Measurements from ENCODE around the gene KRT2.

Gene KRT2

DNA sequence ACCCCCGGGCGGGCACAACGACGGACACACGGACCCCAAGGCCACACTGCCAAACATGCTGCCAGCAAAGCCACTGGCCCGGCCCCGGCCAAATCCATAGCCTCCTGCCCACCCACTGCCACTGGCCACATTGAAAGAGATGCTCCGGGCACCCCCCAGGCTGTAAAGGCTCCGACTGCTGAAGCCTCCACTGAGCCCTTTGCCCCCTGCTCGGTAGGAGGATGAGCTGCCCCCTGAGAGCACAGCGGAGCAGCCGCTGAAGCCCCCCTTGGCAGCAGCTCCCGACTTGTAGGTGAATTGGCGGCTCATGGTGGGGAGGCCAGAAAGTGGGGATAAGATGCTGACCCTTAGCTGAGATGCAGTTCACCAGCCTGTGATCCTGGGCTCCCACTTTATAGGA is 33.8 kb downstream of the KRT2 start, which contains the start of gene KRT73:
TSS of gene KRT73 (minus strand) at position 344 of the 400 bp plus-strand sequence. CDS start at position 309, 35 bp downstream.
- TF ChIP-seq, protein P1, sequence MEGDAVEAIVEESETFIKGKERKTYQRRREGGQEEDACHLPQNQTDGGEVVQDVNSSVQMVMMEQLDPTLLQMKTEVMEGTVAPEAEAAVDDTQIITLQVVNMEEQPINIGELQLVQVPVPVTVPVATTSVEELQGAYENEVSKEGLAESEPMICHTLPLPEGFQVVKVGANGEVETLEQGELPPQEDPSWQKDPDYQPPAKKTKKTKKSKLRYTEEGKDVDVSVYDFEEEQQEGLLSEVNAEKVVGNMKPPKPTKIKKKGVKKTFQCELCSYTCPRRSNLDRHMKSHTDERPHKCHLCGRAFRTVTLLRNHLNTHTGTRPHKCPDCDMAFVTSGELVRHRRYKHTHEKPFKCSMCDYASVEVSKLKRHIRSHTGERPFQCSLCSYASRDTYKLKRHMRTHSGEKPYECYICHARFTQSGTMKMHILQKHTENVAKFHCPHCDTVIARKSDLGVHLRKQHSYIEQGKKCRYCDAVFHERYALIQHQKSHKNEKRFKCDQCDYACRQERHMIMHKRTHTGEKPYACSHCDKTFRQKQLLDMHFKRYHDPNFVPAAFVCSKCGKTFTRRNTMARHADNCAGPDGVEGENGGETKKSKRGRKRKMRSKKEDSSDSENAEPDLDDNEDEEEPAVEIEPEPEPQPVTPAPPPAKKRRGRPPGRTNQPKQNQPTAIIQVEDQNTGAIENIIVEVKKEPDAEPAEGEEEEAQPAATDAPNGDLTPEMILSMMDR (conservative IDR thresholded peaks at IDR 0.05; ENCODE audit: low read depth, low read length): no peak
- Histone ChIP-seq H3K4me3 (IDR thresholded peaks at IDR 0.05; ENCODE audit: insufficient read depth, low read depth, low read length) (no peak within 1 kb of the TSS), H4K20me1 (ENCODE audit: insufficient read depth) (no peaks in the 10 kb centered on the region), H3K4me2 (no peak within 1 kb of the TSS), H3K4me1 (ENCODE audit: low read depth, poor library complexity, severe bottlenecking) (no peaks in the 10 kb centered on the region), H3K79me2 (ENCODE audit: insufficient read depth, low read depth) (no peaks in the 10 kb centered on the region), H3K9ac (no peak within 1 kb of the TSS), H3K27me3 (ENCODE audit: insufficient read depth, low read depth) (peaks cover 50% of the 10 kb centered on the region), H2AFZ (ENCODE audit: low read depth) (no peak within 1 kb of the TSS), H3K36me3 (ENCODE audit: insufficient read depth) (no peaks in the 10 kb centered on the region), H3K27ac (no peak within 1 kb of the TSS)

DNA sequence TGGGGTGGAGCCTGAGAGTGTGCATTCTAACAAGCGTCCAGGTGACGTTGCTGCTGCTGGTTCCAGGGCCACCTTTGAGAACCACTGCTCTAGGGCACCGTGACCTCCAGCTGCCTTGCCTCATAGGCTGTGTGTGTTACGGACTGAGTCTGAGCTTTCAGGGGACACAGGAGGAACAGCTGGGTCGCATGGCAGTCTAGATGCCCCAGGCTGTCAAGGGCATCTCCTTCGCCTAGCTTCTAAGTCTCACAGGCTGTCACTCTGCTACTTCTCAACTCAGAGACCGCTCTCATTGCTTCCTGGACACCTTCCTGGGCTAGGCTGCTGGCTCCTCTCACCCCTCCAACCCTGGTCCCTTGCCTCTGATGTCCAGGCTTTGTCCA is 34.6 kb downstream of the KRT2 start:
- TF ChIP-seq, protein P1 (conservative IDR thresholded peaks at IDR 0.05; ENCODE audit: low read depth, low read length): no peak
- Histone ChIP-seq H3K36me3 (ENCODE audit: insufficient read depth) (no peaks in the 10 kb centered on the region), H3K27me3 (ENCODE audit: insufficient read depth, low read depth) (peaks cover 58% of the 10 kb centered on the region), H3K4me2 (no peak overlapping the region), H3K4me3 (IDR thresholded peaks at IDR 0.05; ENCODE audit: insufficient read depth, low read depth, low read length) (no peak overlapping the region), H4K20me1 (ENCODE audit: insufficient read depth) (no peaks in the 10 kb centered on the region), H2AFZ (ENCODE audit: low read depth) (no peak overlapping the region), H3K9ac (no peak overlapping the region), H3K79me2 (ENCODE audit: insufficient read depth, low read depth) (no peaks in the 10 kb centered on the region), H3K27ac (no peak overlapping the region), H3K4me1 (ENCODE audit: low read depth, poor library complexity, severe bottlenecking) (no peaks in the 10 kb centered on the region)

DNA sequence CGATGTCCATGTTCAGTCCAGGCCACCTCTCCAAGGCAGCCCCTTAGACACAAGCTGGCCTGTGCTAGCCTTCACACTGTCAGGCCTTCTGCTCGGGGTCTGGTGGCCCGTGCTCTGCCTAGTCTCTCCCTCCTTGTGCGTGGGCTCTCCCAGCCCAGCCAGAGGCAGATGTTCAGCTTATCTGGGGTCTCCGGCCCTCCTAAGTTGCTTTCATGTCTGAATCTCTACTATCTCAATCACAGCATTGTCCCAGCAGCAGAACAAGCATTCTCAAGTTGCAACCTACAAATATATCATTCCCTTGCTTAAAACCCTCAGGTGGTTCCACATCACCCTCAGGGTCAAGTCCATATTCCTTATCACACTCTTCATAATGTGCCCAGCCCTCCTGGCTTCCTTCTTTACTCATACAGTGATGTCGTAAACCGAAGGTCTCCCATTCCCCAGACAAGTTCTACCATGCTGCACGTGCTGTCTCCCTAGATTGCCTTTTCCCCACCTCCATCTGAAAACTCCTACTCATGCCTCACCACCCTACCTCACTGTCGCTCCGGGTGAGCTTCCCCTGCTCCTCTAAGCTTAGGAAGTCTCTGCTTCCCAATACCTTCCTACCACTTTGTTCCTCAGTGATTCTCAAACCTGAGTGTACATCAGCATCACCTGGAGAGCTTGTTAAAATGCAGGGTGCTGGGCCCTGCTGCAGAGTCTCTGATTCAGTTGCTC is 35.2 kb downstream of the KRT2 start:
- Histone ChIP-seq H3K4me3 (IDR thresholded peaks at IDR 0.05; ENCODE audit: insufficient read depth, low read depth, low read length) (no peak overlapping the region), H3K27me3 (ENCODE audit: insufficient read depth, low read depth) (peaks cover 62% of the 10 kb centered on the region), H3K79me2 (ENCODE audit: insufficient read depth, low read depth) (no peaks in the 10 kb centered on the region), H3K9ac (no peak overlapping the region), H4K20me1 (ENCODE audit: insufficient read depth) (no peaks in the 10 kb centered on the region), H3K4me1 (ENCODE audit: low read depth, poor library complexity, severe bottlenecking) (no peaks in the 10 kb centered on the region), H3K4me2 (no peak overlapping the region), H3K36me3 (ENCODE audit: insufficient read depth) (no peaks in the 10 kb centered on the region), H3K27ac (no peak overlapping the region), H2AFZ (ENCODE audit: low read depth) (no peak overlapping the region)
- TF ChIP-seq, protein P1 (conservative IDR thresholded peaks at IDR 0.05; ENCODE audit: low read depth, low read length): no peak

DNA sequence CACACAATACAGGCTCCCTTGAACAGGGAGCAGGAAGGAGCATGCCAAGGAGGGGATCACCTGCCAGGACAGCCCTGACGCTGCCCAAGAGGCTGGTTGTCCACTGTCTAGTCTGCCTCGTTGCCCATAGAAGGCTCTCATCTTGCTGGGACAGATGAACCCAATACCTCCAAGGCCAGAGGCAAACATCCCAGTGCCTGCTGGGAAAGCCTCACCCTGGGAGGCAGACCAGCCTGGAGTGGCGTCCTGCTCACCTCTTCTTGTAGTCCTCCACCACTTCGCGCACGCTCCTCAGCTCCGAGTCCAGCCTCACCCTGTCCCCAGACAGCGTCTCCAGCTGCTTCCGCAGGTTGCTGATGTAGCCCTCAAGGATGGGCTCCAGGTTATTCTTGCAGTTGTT is 36.1 kb downstream of the KRT2 start:
- H3K9ac ChIP-seq: no peak overlapping the region
- H3K36me3 ChIP-seq (ENCODE audit: insufficient read depth): no peaks in the 10 kb centered on the region
- no peaks in the 10 kb centered on the region for H3K4me1 ChIP-seq (ENCODE audit: low read depth, poor library complexity, severe bottlenecking)
- TF ChIP-seq, protein P1 (conservative IDR thresholded peaks at IDR 0.05; ENCODE audit: low read depth, low read length): no peak
- H2AFZ ChIP-seq (ENCODE audit: low read depth): no peak overlapping the region
- no peak overlapping the region for H3K4me2 ChIP-seq
- H3K79me2 ChIP-seq (ENCODE audit: insufficient read depth, low read depth): no peaks in the 10 kb centered on the region
- no peak overlapping the region for H3K27ac ChIP-seq
- H3K4me3 ChIP-seq (IDR thresholded peaks at IDR 0.05; ENCODE audit: insufficient read depth, low read depth, low read length): no peak overlapping the region
- no peaks in the 10 kb centered on the region for H4K20me1 ChIP-seq (ENCODE audit: insufficient read depth)
- H3K27me3 ChIP-seq (ENCODE audit: insufficient read depth, low read depth): peaks cover 68% of the 10 kb centered on the region

All from KMS-11 (cell line).